ENCODE data around the gene NCAPD2.
A peak's percentile ranks its signal among the peaks of the same experiment; 100 is the strongest.

DNA sequence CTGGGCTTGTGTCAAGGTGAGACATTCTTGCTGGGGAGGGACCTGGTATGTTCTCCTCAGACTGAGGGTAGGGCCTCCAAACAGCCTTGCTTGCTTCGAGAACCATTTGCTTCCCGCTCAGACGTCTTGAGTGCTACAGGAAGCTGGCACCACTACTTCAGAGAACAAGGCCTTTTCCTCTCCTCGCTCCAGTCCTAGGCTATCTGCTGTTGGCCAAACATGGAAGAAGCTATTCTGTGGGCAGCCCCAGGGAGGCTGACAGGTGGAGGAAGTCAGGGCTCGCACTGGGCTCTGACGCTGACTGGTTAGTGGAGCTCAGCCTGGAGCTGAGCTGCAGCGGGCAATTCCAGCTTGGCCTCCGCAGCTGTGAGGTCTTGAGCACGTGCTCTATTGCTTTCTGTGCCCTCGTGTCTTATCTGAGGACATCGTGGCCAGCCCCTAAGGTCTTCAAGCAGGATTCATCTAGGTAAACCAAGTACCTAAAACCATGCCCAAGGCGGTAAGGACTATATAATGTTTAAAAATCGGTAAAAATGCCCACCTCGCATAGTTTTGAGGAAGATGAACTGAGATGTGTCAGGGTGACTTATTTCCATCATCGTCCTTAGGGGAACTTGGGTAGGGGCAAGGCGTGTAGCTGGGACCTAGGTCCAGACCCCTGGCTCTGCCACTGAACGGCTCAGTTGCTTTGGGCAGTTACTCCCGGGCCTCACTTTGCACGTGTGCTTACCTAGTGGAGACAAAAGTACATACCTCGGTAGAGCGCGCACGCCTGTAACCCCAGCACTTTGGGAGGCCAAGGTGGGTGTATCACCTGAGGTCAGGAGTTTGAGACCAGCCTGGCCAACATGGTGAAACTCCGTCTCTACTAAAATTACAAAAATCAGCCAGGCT, 44.8 kb downstream of the NCAPD2 start:
- TF ChIP-seq POLR2A (IDR thresholded peaks at IDR 0.05; ENCODE audit: low read depth, low read length) (peak; percentile 64), EZH2 (IDR thresholded peaks at IDR 0.05; ENCODE audit: borderline replicate concordance, low read depth, low read length, severe bottlenecking) (no peak), MYC (IDR thresholded peaks at IDR 0.05; ENCODE audit: low read depth, low read length) (no peak)
- TF ChIP-seq, protein P1, sequence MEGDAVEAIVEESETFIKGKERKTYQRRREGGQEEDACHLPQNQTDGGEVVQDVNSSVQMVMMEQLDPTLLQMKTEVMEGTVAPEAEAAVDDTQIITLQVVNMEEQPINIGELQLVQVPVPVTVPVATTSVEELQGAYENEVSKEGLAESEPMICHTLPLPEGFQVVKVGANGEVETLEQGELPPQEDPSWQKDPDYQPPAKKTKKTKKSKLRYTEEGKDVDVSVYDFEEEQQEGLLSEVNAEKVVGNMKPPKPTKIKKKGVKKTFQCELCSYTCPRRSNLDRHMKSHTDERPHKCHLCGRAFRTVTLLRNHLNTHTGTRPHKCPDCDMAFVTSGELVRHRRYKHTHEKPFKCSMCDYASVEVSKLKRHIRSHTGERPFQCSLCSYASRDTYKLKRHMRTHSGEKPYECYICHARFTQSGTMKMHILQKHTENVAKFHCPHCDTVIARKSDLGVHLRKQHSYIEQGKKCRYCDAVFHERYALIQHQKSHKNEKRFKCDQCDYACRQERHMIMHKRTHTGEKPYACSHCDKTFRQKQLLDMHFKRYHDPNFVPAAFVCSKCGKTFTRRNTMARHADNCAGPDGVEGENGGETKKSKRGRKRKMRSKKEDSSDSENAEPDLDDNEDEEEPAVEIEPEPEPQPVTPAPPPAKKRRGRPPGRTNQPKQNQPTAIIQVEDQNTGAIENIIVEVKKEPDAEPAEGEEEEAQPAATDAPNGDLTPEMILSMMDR (IDR thresholded peaks at IDR 0.05; ENCODE audit: extremely low read depth in 1 of 2, insufficient read depth in 1 of 2, low read depth in 1 of 2, low read length in 2 of 2) = no peak

All from endothelial cell of umbilical vein (primary cell).